HepG2 (cell line): ENCODE results near the gene AFG1L. TPM values are rescaled to one million over a fixed set of nuclear protein-coding genes. Genes with fewer than 3 reads are reported as not detected.

ENCODE experiments used
- CEBPG ChIP-seq: IDR thresholded peaks from 2 replicates; pipeline ENCODE4 v1.6.1; 2016
- CTCF ChIP-seq: sonication (generic); formaldehyde crosslinking; IDR thresholded peaks from 2 replicates; pipeline ENCODE4 v1.5.0; 2020; ENCODE audit warnings: mild to moderate bottlenecking, missing genetic modification reagents, moderate library complexity
- FOXP1 ChIP-seq, 2 experiments: fragments of 450-650 bp in 1 of 2; IDR thresholded peaks; 2 replicates each; pipeline ENCODE4 v1.6.1; 2017 to 2018; ENCODE audit warnings: antibody characterized with exemption in 1 of 2
- GABPA ChIP-seq, 2 experiments: IDR thresholded peaks; 2 replicates each; pipeline ENCODE4 v1.6.1; 2011 to 2016; ENCODE audit warnings: low read depth in 2 of 2, low read length in 1 of 2, missing biosample characterization in 1 of 2, missing genetic modification characterization in 1 of 2
- GATAD2A ChIP-seq: IDR thresholded peaks from 2 replicates; pipeline ENCODE4 v1.6.1; 2016
- HNF4A ChIP-seq: sonication (generic); formaldehyde crosslinking; IDR thresholded peaks from 2 replicates; pipeline ENCODE4 v1.4.0; 2020; ENCODE audit warnings: missing genetic modification reagents
- MXD4 ChIP-seq: IDR thresholded peaks from 2 replicates; pipeline ENCODE4 v1.6.1; 2016; ENCODE audit warnings: mild to moderate bottlenecking, missing biosample characterization, missing genetic modification reagents
- NCOR1 ChIP-seq: fragments of 200-600 bp; sonication (generic); IDR thresholded peaks from 2 replicates; pipeline ENCODE4 v1.7.0; 2017; ENCODE audit warnings: antibody characterized with exemption, low read length, borderline replicate concordance
- NFIC ChIP-seq: IDR thresholded peaks from 2 replicates; pipeline ENCODE4 v1.6.1; 2012; ENCODE audit warnings: mild to moderate bottlenecking, low read length, inconsistent platforms
- PATZ1 ChIP-seq: sonication (generic); formaldehyde crosslinking; IDR thresholded peaks from 2 replicates; pipeline ENCODE4 v1.4.0; 2020; ENCODE audit warnings: missing genetic modification reagents
- RXRB ChIP-seq: IDR thresholded peaks from 2 replicates; pipeline ENCODE4 v1.6.1; 2016; ENCODE audit warnings: borderline replicate concordance, missing genetic modification reagents, missing compliant biosample characterization
- SAP130 ChIP-seq: IDR thresholded peaks from 2 replicates; pipeline ENCODE4 v1.6.1; 2016; ENCODE audit warnings: low read depth
- SCMH1 ChIP-seq: sonication (generic); formaldehyde crosslinking; IDR thresholded peaks from 2 replicates; pipeline ENCODE4 v1.9.0; 2021; ENCODE audit warnings: missing genetic modification reagents, mild to moderate bottlenecking, borderline replicate concordance
- SIX4 ChIP-seq: sonication (generic); formaldehyde crosslinking; IDR thresholded peaks from 2 replicates; pipeline ENCODE4 v1.4.0; 2020; ENCODE audit warnings: missing genetic modification reagents
- SOX5 ChIP-seq: IDR thresholded peaks from 2 replicates; pipeline ENCODE4 v1.6.1; 2016; ENCODE audit warnings: borderline replicate concordance
- SOX6 ChIP-seq, 2 experiments: fragments of 450-650 bp in 1 of 2; sonication (generic) in 1 of 2; formaldehyde crosslinking in 1 of 2; IDR thresholded peaks; 2 replicates each; pipeline versions ENCODE4 v1.4.0 to v1.6.1; 2017 to 2020; ENCODE audit warnings: antibody characterized with exemption in 1 of 2, mild to moderate bottlenecking in 1 of 2, missing genetic modification reagents in 1 of 2
- STAG1 ChIP-seq: sonication (generic); formaldehyde crosslinking; IDR thresholded peaks from 2 replicates; pipeline ENCODE4 v1.4.0; 2020; ENCODE audit warnings: missing genetic modification reagents
- THAP11 ChIP-seq: IDR thresholded peaks from 2 replicates; pipeline ENCODE4 v1.6.1; 2016; ENCODE audit warnings: missing biosample characterization, missing genetic modification reagents
- ZBTB43 ChIP-seq: sonication (generic); formaldehyde crosslinking; conservative IDR thresholded peaks from 2 replicates; pipeline ENCODE4 v1.4.0; 2020; ENCODE audit warnings: missing genetic modification reagents
- ZNF12 ChIP-seq: sonication (generic); formaldehyde crosslinking; IDR thresholded peaks from 2 replicates; pipeline ENCODE4 v1.5.0; 2020; ENCODE audit warnings: missing genetic modification reagents
- ZNF121 ChIP-seq: sonication (generic); formaldehyde crosslinking; IDR thresholded peaks from 2 replicates; pipeline ENCODE4 v1.5.0; 2020; ENCODE audit warnings: mild to moderate bottlenecking, missing genetic modification reagents
- ZNF317 ChIP-seq: sonication (generic); formaldehyde crosslinking; IDR thresholded peaks from 2 replicates; pipeline ENCODE4 v1.5.0; 2020; ENCODE audit warnings: mild to moderate bottlenecking, missing genetic modification reagents
- ZNF326 ChIP-seq: sonication (generic); formaldehyde crosslinking; IDR thresholded peaks from 2 replicates; pipeline ENCODE4 v1.4.0; 2020; ENCODE audit warnings: missing genetic modification reagents, borderline replicate concordance
- ZNF614 ChIP-seq: IDR thresholded peaks from 2 replicates; pipeline ENCODE4 v1.6.1; 2018; ENCODE audit warnings: missing biosample characterization, missing genetic modification reagents, inconsistent platforms, borderline replicate concordance
- ZNF800 ChIP-seq: sonication (generic); formaldehyde crosslinking; IDR thresholded peaks from 2 replicates; pipeline ENCODE4 v1.4.0; 2020; ENCODE audit warnings: missing genetic modification reagents
- polyA plus RNA-seq, 8 experiments: library from polyadenylated mRNA; depleted of rRNA in 3 of 8; stranded (reverse) in 7 of 8; unstranded in 1 of 8; fragments of >200 nt; fragmentation: Illumina TruSeq in 4 of 8; extraction: Trizol in 4 of 8; gene quantifications; 2 replicates each; pipeline versions ENCODE4 v1.2.1 to v1.2.3, GENCODE V29; 2011 to 2016; ENCODE audit warnings: low read depth in 4 of 8, missing spikeins in 1 of 8, mixed read lengths in 1 of 8; ENCODE audit not compliant: insufficient read depth in 1 of 8
- total RNA-seq, 5 experiments: library from RNA; depleted of rRNA; stranded (reverse); fragments of >200 nt; fragmentation: Illumina TruSeq; extraction: Trizol; gene quantifications; 2 replicates each; pipeline ENCODE4 v1.2.3, GENCODE V29; 2016; ENCODE audit warnings: low read depth in 1 of 5

Gene AFG1L
- total and polyA plus RNA-seq, 2 of the 13 experiments (the other 11 are each of a cell fraction or from before 2014, with no cell fraction given) = 3.1 to 14.0 TPM

- TF ChIP-seq MXD4 (no peak), SCMH1 (CRISPR knock-in tag) (no peak), ZNF317 (CRISPR knock-in tag) (peak; percentile 30; the same call in 1 of the 2 replicates), SAP130 (peak; percentile 70), HNF4A (CRISPR knock-in tag) (peak; percentile 96), GATAD2A (CRISPR knock-in tag) (peak; percentile 86), SOX5 (CRISPR knock-in tag) (peak; percentile 39; the same call in 1 of the 2 replicates), PATZ1 (CRISPR knock-in tag) (0 out of 2 replicates have a peak, but pooled peaks have one; percentile 19), CEBPG (CRISPR knock-in tag) (peak; percentile 77), FOXP1 (IDR thresholded peaks at IDR 0.05) (no peak), FOXP1 (CRISPR knock-in tag; IDR thresholded peaks at IDR 0.05) (peak; percentile 40; the same call in 1 of the 2 replicates), GABPA (IDR thresholded peaks at IDR 0.05; ENCODE audit: low read depth, low read length) (no peak), GABPA (CRISPR knock-in tag; IDR thresholded peaks at IDR 0.05; ENCODE audit: low read depth) (no peak), ZBTB43 (peak; percentile 54; the same call in 1 of the 2 replicates), RXRB (CRISPR knock-in tag) (peak; percentile 97), ZNF614 (CRISPR knock-in tag) (peak; percentile 22; the same call in 1 of the 2 replicates), NCOR1 (peak; percentile 88), ZNF121 (CRISPR knock-in tag) (peak; percentile 59; the same call in 1 of the 2 replicates), CTCF (CRISPR knock-in tag) (peak; percentile 50), THAP11 (CRISPR knock-in tag) (peak; percentile 42; the same call in 1 of the 2 replicates), SOX6 (IDR thresholded peaks at IDR 0.05) (no peak), SOX6 (CRISPR knock-in tag; IDR thresholded peaks at IDR 0.05) (peak; percentile 57; the same call in 1 of the 2 replicates), SIX4 (CRISPR knock-in tag) (peak; percentile 20; the same call in 1 of the 2 replicates), NFIC (peak; percentile 57; the same call in 1 of the 2 replicates), ZNF800 (CRISPR knock-in tag) (peak; percentile 48; the same call in 1 of the 2 replicates), STAG1 (peak; percentile 22; the same call in 1 of the 2 replicates), ZNF326 (no peak), ZNF12 (0 out of 2 replicates have a peak, but pooled peaks have one; percentile 38)
Measured at GRCh38 chr6:108565893-108566292, 271.0 kb downstream of the AFG1L start (continued).
